ENCODE data around the gene IGFBP3. TPM values are rescaled to one million over a fixed set of nuclear protein-coding genes. Genes with fewer than 3 reads are reported as not detected.
A peak's percentile ranks its signal among the peaks of the same experiment; 100 is the strongest.

The IGFBP3 gene
- total and polyA plus RNA-seq, 2 of the 13 experiments (the other 11 are each of a cell fraction or from before 2014, with no cell fraction given) = 57.5 TPM; not detected in 1

- no peak for TF ChIP-seq IKZF5 (CRISPR knock-in tag; IDR thresholded peaks at IDR 0.05)
- TF ChIP-seq ZMYM4 (CRISPR knock-in tag; IDR thresholded peaks at IDR 0.05) = no peak
- TF ChIP-seq FOXA1 (IDR thresholded peaks at IDR 0.05) = no peak
- TF ChIP-seq FOXA1 (CRISPR knock-in tag; IDR thresholded peaks at IDR 0.05) = peak; percentile 76; the same call in 1 of the 2 replicates
- TF ChIP-seq MATR3 (CRISPR knock-in tag; IDR thresholded peaks at IDR 0.05) = no peak
- peak; percentile 28; the same call in 1 of the 2 replicates for TF ChIP-seq HDAC2 (CRISPR knock-in tag; IDR thresholded peaks at IDR 0.05)
- TF ChIP-seq HMGXB4 (CRISPR knock-in tag; IDR thresholded peaks at IDR 0.05; ENCODE audit: borderline replicate concordance in 1 of 2, low read depth in 1 of 2) = no peak
- TF ChIP-seq ZNF468 (CRISPR knock-in tag; IDR thresholded peaks at IDR 0.05) = no peak
- peak; percentile 72 for TF ChIP-seq RARA (CRISPR knock-in tag; IDR thresholded peaks at IDR 0.05)
- TF ChIP-seq ZHX2 (IDR thresholded peaks at IDR 0.05; ENCODE audit: low read depth) = no peak
- TF ChIP-seq ZHX2 (CRISPR knock-in tag; IDR thresholded peaks at IDR 0.05; ENCODE audit: borderline replicate concordance) = no peak
- TF ChIP-seq ZHX1 (CRISPR knock-in tag; IDR thresholded peaks at IDR 0.05; ENCODE audit: low read depth) = no peak
- peak; percentile 91; the same call in 1 of the 2 replicates for TF ChIP-seq ZNF607 (CRISPR knock-in tag; IDR thresholded peaks at IDR 0.05; ENCODE audit: borderline replicate concordance)
- no peak for TF ChIP-seq LRRFIP1 (CRISPR knock-in tag; conservative IDR thresholded peaks at IDR 0.05)
These were observed 55.3 kb downstream of the IGFBP3 start (continued) for GRCh38 chr7:45865594-45866410.

All from HepG2 (cell line).